ENCODE results near the gene CPSF4L.

The CPSF4L gene

GRCh38 chr17:73289549-73290254 lies 28.0 kb upstream of the CPSF4L start:
- no peak for DNase-seq

GRCh38 chr17:73288534-73289302 lies 27.0 kb upstream of the CPSF4L start:
- DNase-seq: no peak

GRCh38 chr17:73286863-73287296 lies 25.2 kb upstream of the CPSF4L start:
- DNase-seq: no peak

GRCh38 chr17:73285916-73286862 lies 24.5 kb upstream of the CPSF4L start:
- no peak for DNase-seq

- no peak for DNase-seq
Measured at GRCh38 chr17:73285603-73285908, 23.9 kb upstream of the CPSF4L start.

- no peak for DNase-seq
Measured at GRCh38 chr17:73284906-73285602, 23.4 kb upstream of the CPSF4L start.

GRCh38 chr17:73284354-73284753 lies 22.7 kb upstream of the CPSF4L start:
- DNase-seq: no peak

- DNase-seq: no peak
Measured at GRCh38 chr17:73283841-73284282, 22.2 kb upstream of the CPSF4L start.

GRCh38 chr17:73283250-73283649 lies 21.6 kb upstream of the CPSF4L start:
- DNase-seq: no peak

- no peak for DNase-seq
Measured at GRCh38 chr17:73282629-73283028, 20.9 kb upstream of the CPSF4L start.

GRCh38 chr17:73281928-73282327 lies 20.2 kb upstream of the CPSF4L start:
- no peak for DNase-seq

- no peak for DNase-seq
Measured at GRCh38 chr17:73280191-73280590, 18.5 kb upstream of the CPSF4L start.

- DNase-seq: no peak
Measured at GRCh38 chr17:73279704-73280103, 18.0 kb upstream of the CPSF4L start.

- DNase-seq: peak; percentile 92
Measured at GRCh38 chr17:73278465-73279453, 17.1 kb upstream of the CPSF4L start.

- DNase-seq: no peak
Measured at GRCh38 chr17:73278049-73278464, 16.4 kb upstream of the CPSF4L start.

- no peak for DNase-seq
Measured at GRCh38 chr17:73274490-73274889, 12.8 kb upstream of the CPSF4L start.

- DNase-seq: no peak
Measured at GRCh38 chr17:73272906-73273218, 11.2 kb upstream of the CPSF4L start.

- DNase-seq: peak; percentile 5
Measured at GRCh38 chr17:73271072-73271471, 9.4 kb upstream of the CPSF4L start.

- DNase-seq: no peak
Measured at GRCh38 chr17:73269791-73270190, 8.1 kb upstream of the CPSF4L start.

- DNase-seq: no peak
Measured at GRCh38 chr17:73269329-73269615, 7.6 kb upstream of the CPSF4L start.

- no peak for DNase-seq
Measured at GRCh38 chr17:73268582-73269328, 7.1 kb upstream of the CPSF4L start.

All from NCI-H1105 treated with DMSO at 0.1 percent for 48 hours (cell line).